Esophagus mucosa (tissue), 1 donor: ENCODE data around the gene STAT5B. TPM values are rescaled to one million over a fixed set of nuclear protein-coding genes. Genes with fewer than 3 reads are reported as not detected.
A peak's percentile ranks its signal among the peaks of the same experiment; 100 is the strongest.
"Not testable (repeated sequence)": the region's sequence is repeated elsewhere in the genome, so short reads cannot be mapped to it uniquely, and the experiment has no call there.

Source experiments
- ATAC-seq: fragments of 200-7000 bp; cut with Tn5 transposase; one replicate; pipeline ENCODE4 v1.9.1; 2020
- total RNA-seq: library from RNA; stranded (reverse); gene quantifications from one replicate; pipeline ENCODE4 v1.2.4, GENCODE V29; 2023
- donor health status: DM: yes; HTN: yes; CAD: no.

Gene STAT5B
- total RNA-seq, 1 donor from 2014 or later: 18.1 TPM

GRCh38 chr17:42266918-42267766 is 9.0 kb downstream of the STAT5B start:
- ATAC-seq: no peak

GRCh38 chr17:42266462-42266861 is 9.7 kb downstream of the STAT5B start:
- no peak for ATAC-seq

- ATAC-seq: not testable (repeated sequence)
Observed at GRCh38 chr17:42264366-42264765, 11.8 kb downstream of the STAT5B start.

- no peak for ATAC-seq
Observed at GRCh38 chr17:42260318-42260717, 15.9 kb downstream of the STAT5B start.

GRCh38 chr17:42255445-42255844 is 20.7 kb downstream of the STAT5B start:
- ATAC-seq: no peak

- no peak for ATAC-seq
Observed at GRCh38 chr17:42253578-42253977, 22.6 kb downstream of the STAT5B start.

- peak; percentile 51 for ATAC-seq
Observed at GRCh38 chr17:42252597-42253550, 23.3 kb downstream of the STAT5B start.

- no peak for ATAC-seq
Observed at GRCh38 chr17:42251115-42251514, 25.1 kb downstream of the STAT5B start.

- ATAC-seq: no peak
Observed at GRCh38 chr17:42249681-42250446, 26.3 kb downstream of the STAT5B start.

- ATAC-seq: peak; percentile 73
Observed at GRCh38 chr17:42248351-42249179, 27.6 kb downstream of the STAT5B start.

GRCh38 chr17:42247734-42248133 is 28.5 kb downstream of the STAT5B start:
- ATAC-seq: peak; percentile 27

GRCh38 chr17:42246515-42246914 is 29.7 kb downstream of the STAT5B start:
- no peak for ATAC-seq

GRCh38 chr17:42245183-42245582 is 31.0 kb downstream of the STAT5B start:
- not testable (repeated sequence) for ATAC-seq

- ATAC-seq: not testable (repeated sequence)
Observed at GRCh38 chr17:42244116-42244515, 32.1 kb downstream of the STAT5B start.

- no peak for ATAC-seq
Observed at GRCh38 chr17:42243493-42243982, 32.7 kb downstream of the STAT5B start.

- ATAC-seq: no peak
Observed at GRCh38 chr17:42241871-42242270, 34.3 kb downstream of the STAT5B start.

- ATAC-seq: not testable (repeated sequence)
Observed at GRCh38 chr17:42240863-42241262, 35.3 kb downstream of the STAT5B start.

- ATAC-seq: no peak
Observed at GRCh38 chr17:42240201-42240600, 36.0 kb downstream of the STAT5B start.

- not testable (repeated sequence) for ATAC-seq
Observed at GRCh38 chr17:42239576-42239975, 36.6 kb downstream of the STAT5B start.

- ATAC-seq: no peak
Observed at GRCh38 chr17:42236760-42237159, 39.4 kb downstream of the STAT5B start.

GRCh38 chr17:42233994-42234393 is 42.2 kb downstream of the STAT5B start:
- no peak for ATAC-seq
